Activated B cell treated with CpG ODN at 0.5 μM for 24 hours (primary cell): ENCODE results near the gene RDH8. TPM values are rescaled to one million over a fixed set of nuclear protein-coding genes. Genes with fewer than 3 reads are reported as not detected.

ENCODE experiments used
- ATAC-seq: fragments of 200-7000 bp; cut with Tn5 transposase; one replicate; pipeline ENCODE4 v1.10.0; 2021; ENCODE audit warnings: low read depth, mild to moderate bottlenecking, moderate library complexity
- CTCF ChIA-PET: fragments of 350-600 bp; sonication (Branson Sonifier 250); formaldehyde crosslinking; loops from one replicate; lab custom pipeline; 2021; ENCODE audit warnings: antibody characterized with exemption; lab: Charles Lee
- POLR2A ChIA-PET: fragments of 350-600 bp; sonication (Branson Sonifier 250); formaldehyde crosslinking; loops from one replicate; lab custom pipeline; 2021; ENCODE audit warnings: antibody characterized with exemption; lab: Charles Lee
- DNase-seq: peaks from one replicate; pipeline ENCODE4 v3.0.0; 2022
- H3K27ac Mint-ChIP-seq: one replicate; pipeline ENCODE4 v1.8.0; 2020; ENCODE audit warnings: mixed read lengths
- H3K27me3 Mint-ChIP-seq: one replicate; pipeline ENCODE4 v1.8.0; 2021; ENCODE audit warnings: mixed read lengths
- H3K36me3 Mint-ChIP-seq: one replicate; pipeline ENCODE4 v1.8.0; 2021; ENCODE audit warnings: low read depth, mixed read lengths
- H3K4me1 Mint-ChIP-seq: one replicate; pipeline ENCODE4 v1.8.0; 2021; ENCODE audit warnings: mixed read lengths
- H3K4me3 Mint-ChIP-seq: one replicate; pipeline ENCODE4 v1.8.0; 2020; ENCODE audit warnings: mild to moderate bottlenecking, mixed read lengths
- H3K9me3 Mint-ChIP-seq: one replicate; pipeline ENCODE4 v1.8.0; 2020; ENCODE audit warnings: mixed read lengths
- CTCF ChIP-seq: fragments of 200-600 bp; IDR thresholded peaks from one replicate; pipeline ENCODE4 v1.8.0; 2022; ENCODE audit warnings: antibody characterized with exemption, mild to moderate bottlenecking
- intact Hi-C: fragments of 100-400 bp; cut with micrococcal nuclease; formaldehyde crosslinking; loops from one replicate; pipeline ENCODE4 v1.15.1; 2024
- total RNA-seq: library from RNA; stranded (reverse); gene quantifications from 2 replicates; pipeline ENCODE4 v1.2.3, GENCODE V29; 2022

The RDH8 gene
- total RNA-seq, 1 donor from 2014 or later = not detected

GRCh38 chr19:10005632-10006334 is 7.5 kb upstream of the RDH8 start:
- DNase-seq (no peak), ATAC-seq (no peak)
- Mint-ChIP-seq H3K4me1 (no peaks in the 10 kb centered on the region), H3K36me3 (no peaks in the 10 kb centered on the region), H3K27me3 (peaks cover 55% of the 10 kb centered on the region), H3K9me3 (peaks cover 2% of the 10 kb centered on the region), H3K4me3 (no peak overlapping the region), H3K27ac (no peak overlapping the region)
- no peak for TF ChIP-seq CTCF
- POLR2A ChIA-PET = no interaction called here
- intact Hi-C loops = no loop called here
- CTCF ChIA-PET = no interaction called here

- peaks cover 2% of the 10 kb centered on the region for H3K9me3 Mint-ChIP-seq
- intact Hi-C loops = no loop called here
- H3K27ac Mint-ChIP-seq = no peak overlapping the region
- ATAC-seq (no peak), DNase-seq (no peak)
- TF ChIP-seq CTCF = no peak
- H3K4me1 Mint-ChIP-seq = no peaks in the 10 kb centered on the region
- ChIA-PET POLR2A (no interaction called here), CTCF (no interaction called here)
- H3K4me3 Mint-ChIP-seq = no peak overlapping the region
- peaks cover 59% of the 10 kb centered on the region for H3K27me3 Mint-ChIP-seq
- H3K36me3 Mint-ChIP-seq = no peaks in the 10 kb centered on the region
These were observed 7.0 kb upstream of the RDH8 start for GRCh38 chr19:10006335-10006708.

- no peak for ATAC-seq
- Mint-ChIP-seq H3K4me3 (no peak overlapping the region), H3K36me3 (no peaks in the 10 kb centered on the region), H3K9me3 (peaks cover 2% of the 10 kb centered on the region), H3K4me1 (no peaks in the 10 kb centered on the region), H3K27ac (no peak overlapping the region), H3K27me3 (peaks cover 58% of the 10 kb centered on the region)
- intact Hi-C loops = no loop called here
- CTCF ChIA-PET = no interaction called here
- no peak for TF ChIP-seq CTCF
- DNase-seq = no peak
- POLR2A ChIA-PET = no interaction called here
These were observed 6.4 kb upstream of the RDH8 start for GRCh38 chr19:10006752-10007323.

- H3K4me1 Mint-ChIP-seq = no peaks in the 10 kb centered on the region
- ChIA-PET POLR2A (no interaction called here), CTCF (no interaction called here)
- peaks cover 2% of the 10 kb centered on the region for H3K9me3 Mint-ChIP-seq
- H3K36me3 Mint-ChIP-seq = no peaks in the 10 kb centered on the region
- ATAC-seq (no peak), DNase-seq (no peak)
- H3K27me3 Mint-ChIP-seq = peaks cover 57% of the 10 kb centered on the region
- TF ChIP-seq CTCF = no peak
- intact Hi-C loops = no loop called here
- no peak overlapping the region for H3K4me3 Mint-ChIP-seq
- H3K27ac Mint-ChIP-seq = no peak overlapping the region
These were observed 5.7 kb upstream of the RDH8 start for GRCh38 chr19:10007371-10008183.

GRCh38 chr19:10008184-10008765 is 5.0 kb upstream of the RDH8 start:
- Mint-ChIP-seq H3K27ac (no peak overlapping the region), H3K4me3 (no peak overlapping the region), H3K36me3 (no peaks in the 10 kb centered on the region), H3K4me1 (no peaks in the 10 kb centered on the region), H3K27me3 (peaks cover 55% of the 10 kb centered on the region), H3K9me3 (peaks cover under 1% of the 10 kb centered on the region)
- ChIA-PET POLR2A (no interaction called here), CTCF (no interaction called here)
- intact Hi-C loops = no loop called here
- DNase-seq (no peak), ATAC-seq (no peak)
- no peak for TF ChIP-seq CTCF
